Measurements from ENCODE around the gene IRGQ. TPM values are rescaled to one million over a fixed set of nuclear protein-coding genes. Genes with fewer than 3 reads are reported as not detected.

IRGQ gene
- total RNA-seq, 1 experiment from 2014 or later, result 24.1 TPM

DNA sequence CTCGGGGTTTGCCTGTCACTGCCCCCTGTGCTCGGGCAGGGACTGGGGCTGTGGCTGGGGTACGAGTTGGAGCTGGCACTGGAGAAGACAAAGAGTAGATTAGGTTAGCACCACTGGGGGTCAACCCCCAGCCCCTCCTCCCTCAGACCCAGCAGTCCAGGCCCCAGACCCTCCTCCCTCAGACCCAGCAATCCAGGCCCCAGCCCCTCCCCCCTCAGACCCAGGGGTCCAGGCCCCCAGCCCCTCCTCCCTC lies 43.8 kb downstream of the IRGQ start:
- Histone ChIP-seq H3K18ac (ENCODE audit: insufficient read length, low read depth, low read length) (no peak overlapping the region), H3K27me3 (ENCODE audit: insufficient read depth, low read length) (no peaks in the 10 kb centered on the region), H3K4me1 (ENCODE audit: insufficient read depth, low read length) (no peaks in the 10 kb centered on the region), H2BK15ac (ENCODE audit: low read depth, low read length) (no peak overlapping the region), H2BK120ac (ENCODE audit: low read depth, low read length, poor library complexity, severe bottlenecking) (no peak overlapping the region), H3K56ac (ENCODE audit: insufficient read length, low read depth, low read length) (no peak overlapping the region), H3K79me1 (ENCODE audit: insufficient read depth, low read depth, low read length, poor library complexity, severe bottlenecking) (no peaks in the 10 kb centered on the region), H2BK20ac (ENCODE audit: low read depth, low read length, poor library complexity, severe bottlenecking) (no peak overlapping the region), H2AK5ac (ENCODE audit: insufficient read length, low read length) (no peak overlapping the region), H3K14ac (ENCODE audit: insufficient read depth, low read length) (no peak overlapping the region), H4K20me1 (ENCODE audit: control insufficient read depth, insufficient read depth, insufficient read length) (no peaks in the 10 kb centered on the region), H3K4me2 (ENCODE audit: insufficient read depth, insufficient read length, low read length) (no peak overlapping the region), H4K91ac (ENCODE audit: insufficient read length, low read depth, low read length) (no peak overlapping the region), H3K4ac (ENCODE audit: low read depth, low read length) (no peak overlapping the region), H4K5ac (ENCODE audit: insufficient read length, low read depth, low read length) (no peak overlapping the region), H3K79me2 (ENCODE audit: insufficient read depth, low read length) (no peaks in the 10 kb centered on the region), H3K9me3 (ENCODE audit: control insufficient read depth, low read depth, low read length) (no peaks in the 10 kb centered on the region), H4K8ac (replicated peaks; ENCODE audit: insufficient read length, low read depth, low read length) (no peak overlapping the region), H3K27ac (ENCODE audit: insufficient read length, low read depth, low read length) (no peak overlapping the region), H2BK5ac (ENCODE audit: insufficient read length, low read length) (no peak overlapping the region), H3K9ac (ENCODE audit: extremely low read depth, insufficient read length, low read length) (no peak overlapping the region), H3K23me2 (ENCODE audit: insufficient read length, low read depth, low read length, poor library complexity, severe bottlenecking) (no peaks in the 10 kb centered on the region), H3T11ph (ENCODE audit: low read length) (no peak overlapping the region), H3K23ac (ENCODE audit: insufficient read length, low read depth, low read length) (no peak overlapping the region), H2AFZ (ENCODE audit: low read length) (no peak overlapping the region), H2BK12ac (ENCODE audit: insufficient read length, low read depth, low read length) (no peak overlapping the region)
- TF ChIP-seq, protein P1, sequence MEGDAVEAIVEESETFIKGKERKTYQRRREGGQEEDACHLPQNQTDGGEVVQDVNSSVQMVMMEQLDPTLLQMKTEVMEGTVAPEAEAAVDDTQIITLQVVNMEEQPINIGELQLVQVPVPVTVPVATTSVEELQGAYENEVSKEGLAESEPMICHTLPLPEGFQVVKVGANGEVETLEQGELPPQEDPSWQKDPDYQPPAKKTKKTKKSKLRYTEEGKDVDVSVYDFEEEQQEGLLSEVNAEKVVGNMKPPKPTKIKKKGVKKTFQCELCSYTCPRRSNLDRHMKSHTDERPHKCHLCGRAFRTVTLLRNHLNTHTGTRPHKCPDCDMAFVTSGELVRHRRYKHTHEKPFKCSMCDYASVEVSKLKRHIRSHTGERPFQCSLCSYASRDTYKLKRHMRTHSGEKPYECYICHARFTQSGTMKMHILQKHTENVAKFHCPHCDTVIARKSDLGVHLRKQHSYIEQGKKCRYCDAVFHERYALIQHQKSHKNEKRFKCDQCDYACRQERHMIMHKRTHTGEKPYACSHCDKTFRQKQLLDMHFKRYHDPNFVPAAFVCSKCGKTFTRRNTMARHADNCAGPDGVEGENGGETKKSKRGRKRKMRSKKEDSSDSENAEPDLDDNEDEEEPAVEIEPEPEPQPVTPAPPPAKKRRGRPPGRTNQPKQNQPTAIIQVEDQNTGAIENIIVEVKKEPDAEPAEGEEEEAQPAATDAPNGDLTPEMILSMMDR (conservative IDR thresholded peaks at IDR 0.05), result no peak
- DNase-seq, result no peak
- Mint-ChIP-seq H3K4me3 (no peak overlapping the region), H3K36me3 (ENCODE audit: insufficient read depth in 1 of 3, low read depth in 3 of 3) (peaks cover 20 to 62% (median 51%) of the 10 kb centered on the region in 3 experiments), H3K4me1 (peaks cover 7 to 11% of the 10 kb centered on the region in 2 experiments), H3K27ac (no peak overlapping the region), H3K27me3 (ENCODE audit: low read depth) (no peaks in the 10 kb centered on the region), H3K9me3 (0 out of 5 replicates have a peak, but pooled peaks cover 0 to 2% of the 10 kb centered on the region in 2 experiments)
- WGBS (ENCODE audit: extremely low coverage, insufficient read length, low lambda C conversion rate), result no CpG with 5 or more reads among the region's 3 CpGs
